ENCODE data around the gene NWD2.

DNA sequence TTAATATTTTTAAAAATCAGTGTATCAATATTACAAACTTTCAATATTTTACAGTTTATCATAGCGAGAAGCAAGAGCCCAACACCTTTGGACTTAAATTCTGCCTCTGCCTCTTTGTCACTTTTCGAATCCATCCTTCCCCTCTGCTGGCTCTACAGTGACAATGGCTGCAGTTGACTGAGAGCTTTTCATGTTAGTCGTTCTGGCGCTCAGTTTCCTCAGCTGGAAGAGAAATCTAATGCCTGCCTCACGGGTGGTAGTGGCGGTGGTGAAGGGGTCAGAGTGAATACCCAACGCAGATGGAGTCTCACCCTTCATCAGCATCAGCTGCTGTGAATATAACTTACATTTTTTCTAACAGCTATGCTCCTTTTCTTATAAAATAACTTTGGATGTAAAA is 144.8 kb downstream of the NWD2 start:
- TF ChIP-seq, protein P1, sequence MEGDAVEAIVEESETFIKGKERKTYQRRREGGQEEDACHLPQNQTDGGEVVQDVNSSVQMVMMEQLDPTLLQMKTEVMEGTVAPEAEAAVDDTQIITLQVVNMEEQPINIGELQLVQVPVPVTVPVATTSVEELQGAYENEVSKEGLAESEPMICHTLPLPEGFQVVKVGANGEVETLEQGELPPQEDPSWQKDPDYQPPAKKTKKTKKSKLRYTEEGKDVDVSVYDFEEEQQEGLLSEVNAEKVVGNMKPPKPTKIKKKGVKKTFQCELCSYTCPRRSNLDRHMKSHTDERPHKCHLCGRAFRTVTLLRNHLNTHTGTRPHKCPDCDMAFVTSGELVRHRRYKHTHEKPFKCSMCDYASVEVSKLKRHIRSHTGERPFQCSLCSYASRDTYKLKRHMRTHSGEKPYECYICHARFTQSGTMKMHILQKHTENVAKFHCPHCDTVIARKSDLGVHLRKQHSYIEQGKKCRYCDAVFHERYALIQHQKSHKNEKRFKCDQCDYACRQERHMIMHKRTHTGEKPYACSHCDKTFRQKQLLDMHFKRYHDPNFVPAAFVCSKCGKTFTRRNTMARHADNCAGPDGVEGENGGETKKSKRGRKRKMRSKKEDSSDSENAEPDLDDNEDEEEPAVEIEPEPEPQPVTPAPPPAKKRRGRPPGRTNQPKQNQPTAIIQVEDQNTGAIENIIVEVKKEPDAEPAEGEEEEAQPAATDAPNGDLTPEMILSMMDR (conservative IDR thresholded peaks at IDR 0.05; ENCODE audit: low read depth, low read length) = no peak
- no peak for TF ChIP-seq EZH2 (IDR thresholded peaks at IDR 0.05; ENCODE audit: borderline replicate concordance, low read depth, low read length, poor library complexity, severe bottlenecking)
